Neuronal stem cell (in vitro differentiated cells): Measurements from ENCODE around the gene OR4D1.

ENCODE experiments used
- DNase-seq: peaks from one replicate; pipeline ENCODE4 v3.0.0-alpha.2; 2013; ENCODE audit warnings: low spot score
- H2AFZ ChIP-seq: one replicate; pipeline ENCODE4 v1.6.1; 2013; ENCODE audit warnings: mild to moderate bottlenecking, low read length, inconsistent platforms
- H2AK5ac ChIP-seq: 2 replicates; pipeline ENCODE4 v1.6.1; 2013; ENCODE audit warnings: low read depth, mild to moderate bottlenecking, inconsistent platforms, low read length, moderate library complexity, mixed read lengths
- H2BK120ac ChIP-seq: 2 replicates; pipeline ENCODE4 v1.6.1; 2013; ENCODE audit warnings: low read depth, mild to moderate bottlenecking, inconsistent platforms, low read length, moderate library complexity, mixed read lengths
- H2BK12ac ChIP-seq: one replicate; pipeline ENCODE4 v1.6.1; 2013; ENCODE audit warnings: low read length, inconsistent platforms
- H2BK15ac ChIP-seq: 2 replicates; pipeline ENCODE4 v1.6.1; 2013; ENCODE audit warnings: mild to moderate bottlenecking, low read length, inconsistent platforms, mixed read lengths
- H2BK5ac ChIP-seq: one replicate; pipeline ENCODE4 v1.6.1; 2013; ENCODE audit warnings: inconsistent platforms, mild to moderate bottlenecking, low read length, moderate library complexity
- H3K14ac ChIP-seq: one replicate; pipeline ENCODE4 v1.6.1; 2013; ENCODE audit warnings: low read length, inconsistent platforms
- H3K18ac ChIP-seq: 2 replicates; pipeline ENCODE4 v1.6.1; 2013; ENCODE audit warnings: low read length, inconsistent platforms
- H3K23ac ChIP-seq: 2 replicates; pipeline ENCODE4 v1.6.1; 2013; ENCODE audit warnings: low read depth, mild to moderate bottlenecking, mixed read lengths, low read length, inconsistent platforms; ENCODE audit not compliant: poor library complexity
- H3K27ac ChIP-seq: replicated peaks from 3 replicates; pipeline ENCODE4 v1.5.1; 2013; ENCODE audit warnings: low read length, inconsistent platforms
- H3K27me3 ChIP-seq, 3 experiments: 2 replicates each; pipeline ENCODE4 v1.6.1; 2013; ENCODE audit warnings: low read length in 3 of 3, mild to moderate bottlenecking in 2 of 3, inconsistent platforms in 1 of 3, low read depth in 1 of 3, mixed read lengths in 1 of 3, moderate library complexity in 1 of 3; ENCODE audit not compliant: control insufficient read depth in 3 of 3, insufficient read depth in 3 of 3
- H3K36me3 ChIP-seq, 2 donors: replicated peaks in 1 of 2; 2 replicates each; pipeline ENCODE4 v1.6.1; 2013; ENCODE audit warnings: low read length in 2 of 2; ENCODE audit not compliant: control insufficient read depth in 2 of 2, insufficient read depth in 2 of 2
- H3K4ac ChIP-seq: 2 replicates; pipeline ENCODE4 v1.6.1; 2013; ENCODE audit warnings: inconsistent platforms, mild to moderate bottlenecking, low read length, moderate library complexity
- H3K4me1 ChIP-seq, 2 donors: 1 replicate in 1 of 2; 2 replicates in 1 of 2; pipeline ENCODE4 v1.6.1; 2013; ENCODE audit warnings: low read length in 2 of 2, low read depth in 1 of 2; ENCODE audit not compliant: control insufficient read depth in 2 of 2, insufficient read depth in 1 of 2
- H3K4me2 ChIP-seq: one replicate; pipeline ENCODE4 v1.6.1; 2013; ENCODE audit warnings: mild to moderate bottlenecking, low read length, inconsistent platforms; ENCODE audit not compliant: insufficient read depth, poor library complexity, severe bottlenecking
- H3K4me3 ChIP-seq, 2 donors: 2 replicates each; pipeline ENCODE4 v1.5.1; 2013; ENCODE audit warnings: low read length in 2 of 2, mild to moderate bottlenecking in 2 of 2, inconsistent platforms in 1 of 2, moderate library complexity in 1 of 2
- H3K79me1 ChIP-seq: one replicate; pipeline ENCODE4 v1.6.1; 2013; ENCODE audit warnings: low read depth, mild to moderate bottlenecking, inconsistent platforms, low read length, moderate library complexity
- H3K9ac ChIP-seq: one replicate; pipeline ENCODE4 v1.6.1; 2013; ENCODE audit warnings: mild to moderate bottlenecking, low read depth, low read length, inconsistent platforms; ENCODE audit not compliant: poor library complexity
- H3K9me3 ChIP-seq, 2 donors: replicated peaks in 1 of 2; 2 replicates each; pipeline versions ENCODE3 to v1.6.1; 2013; ENCODE audit warnings: low read length in 2 of 2, mild to moderate bottlenecking in 2 of 2, inconsistent platforms in 1 of 2, low read depth in 1 of 2, mixed read lengths in 1 of 2, moderate library complexity in 1 of 2; ENCODE audit not compliant: control insufficient read depth in 2 of 2, insufficient read depth in 1 of 2
- H4K8ac ChIP-seq: one replicate; pipeline ENCODE4 v1.6.1; 2013; ENCODE audit warnings: low read depth, mild to moderate bottlenecking, inconsistent platforms, low read length, moderate library complexity
- H4K91ac ChIP-seq: one replicate; pipeline ENCODE4 v1.6.1; 2013; ENCODE audit warnings: low read length, low read depth, mild to moderate bottlenecking, inconsistent platforms; ENCODE audit not compliant: poor library complexity
- WGBS, 2 donors: extraction: QIAGEN DNeasy Blood & Tissue Kit; methylation state at CpG; one replicate each; pipeline ENCODE4 v1.1.7; 2013; ENCODE audit warnings: missing lambda C conversion rate in 2 of 2, mixed read lengths in 1 of 2; ENCODE audit not compliant: insufficient read length in 2 of 2, insufficient replicate concordance in 1 of 2; ENCODE audit errors: extremely low coverage in 2 of 2; 5-methylcytosine and 5-hydroxymethylcytosine counted together

Gene OR4D1

DNA sequence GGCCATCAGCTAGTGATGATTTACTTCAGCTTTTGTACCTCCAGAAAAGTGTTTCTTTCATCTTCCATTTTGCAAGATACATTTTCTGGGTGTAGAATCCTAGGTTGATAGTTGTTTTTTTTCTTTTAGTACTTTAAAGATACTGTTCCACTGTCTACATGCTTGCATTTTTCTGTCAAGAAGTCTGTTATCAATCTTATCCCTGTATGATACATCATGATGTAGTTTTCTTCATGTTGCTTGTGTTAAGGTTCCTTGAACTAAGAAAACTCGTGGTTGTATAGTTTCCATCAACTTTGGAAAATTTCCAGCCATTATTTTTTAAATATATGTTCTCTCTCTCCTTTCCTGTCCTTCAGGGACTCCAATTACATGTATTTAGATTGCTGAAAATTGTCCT is 40.9 kb upstream of the OR4D1 start:
- H2BK120ac ChIP-seq, result no peak overlapping the region
- no peak overlapping the region for H2AFZ ChIP-seq
- no peak overlapping the region for H2BK5ac ChIP-seq
- no peak overlapping the region for H3K4me3 ChIP-seq
- no peak overlapping the region for H4K91ac ChIP-seq
- WGBS, 2 donors, result no CpG with 5 or more reads among the region's 1 CpG
- H3K4me2 ChIP-seq, result no peak overlapping the region
- H3K9me3 ChIP-seq, result peaks cover 0 to 8% of the 10 kb centered on the region in 2 donors
- H3K18ac ChIP-seq, result no peak overlapping the region
- H3K27ac ChIP-seq, result no peak overlapping the region
- H3K23ac ChIP-seq, result no peak overlapping the region
- H3K9ac ChIP-seq, result no peak overlapping the region
- no peaks in the 10 kb centered on the region for H3K79me1 ChIP-seq
- no peak for DNase-seq
- H3K4ac ChIP-seq, result no peak overlapping the region
- H3K14ac ChIP-seq, result no peak overlapping the region
- H2BK15ac ChIP-seq, result no peak overlapping the region
- H4K8ac ChIP-seq, result no peak overlapping the region
- H3K4me1 ChIP-seq, result no peaks in the 10 kb centered on the region
- H3K36me3 ChIP-seq, result no peaks in the 10 kb centered on the region
- no peak overlapping the region for H2BK12ac ChIP-seq
- peaks cover 0 to 2% (median 0%) of the 10 kb centered on the region in 3 experiments for H3K27me3 ChIP-seq
- H2AK5ac ChIP-seq, result no peak overlapping the region

DNA sequence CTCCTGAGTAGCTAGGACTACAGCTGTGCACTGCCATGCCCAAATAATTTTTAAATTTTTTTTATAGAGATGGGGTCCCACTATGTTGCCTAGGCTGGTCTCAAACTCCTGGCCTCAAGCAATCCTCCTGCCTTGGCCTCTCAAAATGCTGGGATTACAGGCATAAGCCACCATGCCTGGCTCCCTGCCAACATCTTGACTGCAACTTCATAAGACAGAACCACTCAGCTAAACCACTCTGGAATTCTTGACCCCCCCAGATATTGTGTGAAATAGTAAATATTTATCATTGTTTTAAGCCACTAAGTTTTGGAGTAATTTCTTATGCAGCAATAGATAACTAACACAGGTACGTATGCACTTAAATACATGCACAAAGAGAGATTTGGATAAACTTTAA is 39.0 kb upstream of the OR4D1 start:
- H2BK12ac ChIP-seq, result no peak overlapping the region
- H3K4ac ChIP-seq, result no peak overlapping the region
- peaks cover 0 to 13% (median 0%) of the 10 kb centered on the region in 3 experiments for H3K27me3 ChIP-seq
- no peak overlapping the region for H4K91ac ChIP-seq
- peaks cover 0 to 8% of the 10 kb centered on the region in 2 donors for H3K9me3 ChIP-seq
- no peak for DNase-seq
- WGBS, 2 donors, result no CpG with 5 or more reads among the region's 1 CpG
- H3K36me3 ChIP-seq, result no peaks in the 10 kb centered on the region
- H4K8ac ChIP-seq, result no peak overlapping the region
- H2AFZ ChIP-seq, result no peak overlapping the region
- no peak overlapping the region for H3K4me2 ChIP-seq
- no peak overlapping the region for H2BK120ac ChIP-seq
- H2BK15ac ChIP-seq, result no peak overlapping the region
- no peak overlapping the region for H3K23ac ChIP-seq
- no peak overlapping the region for H2AK5ac ChIP-seq
- no peak overlapping the region for H2BK5ac ChIP-seq
- H3K4me1 ChIP-seq, result no peaks in the 10 kb centered on the region
- H3K9ac ChIP-seq, result no peak overlapping the region
- no peak overlapping the region for H3K27ac ChIP-seq
- H3K79me1 ChIP-seq, result no peaks in the 10 kb centered on the region
- no peak overlapping the region for H3K4me3 ChIP-seq
- no peak overlapping the region for H3K14ac ChIP-seq
- no peak overlapping the region for H3K18ac ChIP-seq

DNA sequence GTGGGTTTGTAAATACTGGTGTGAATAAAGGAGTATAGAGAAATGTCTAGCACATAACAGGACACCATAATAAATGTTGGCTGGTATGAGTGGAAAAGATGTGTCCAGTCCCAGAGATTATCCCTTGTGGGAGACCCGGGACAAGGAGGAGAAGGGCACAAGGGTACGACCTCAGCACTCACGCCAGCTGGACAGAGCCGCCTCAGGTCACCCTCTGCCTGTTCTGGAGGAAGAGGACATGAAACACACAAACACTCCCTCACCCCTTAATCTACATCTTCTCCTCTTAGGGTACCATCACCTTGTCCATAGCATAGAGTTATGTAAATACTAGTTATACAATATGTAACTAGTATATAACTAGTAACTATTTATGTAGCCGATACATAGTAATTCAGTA is 38.2 kb upstream of the OR4D1 start:
- H3K27me3 ChIP-seq, result peaks cover 0 to 21% (median 0%) of the 10 kb centered on the region in 3 experiments
- no peaks in the 10 kb centered on the region for H3K79me1 ChIP-seq
- no peak overlapping the region for H3K4me2 ChIP-seq
- no peak for DNase-seq
- no peak overlapping the region for H2AFZ ChIP-seq
- no peak overlapping the region for H3K23ac ChIP-seq
- H3K27ac ChIP-seq, result no peak overlapping the region
- H3K9ac ChIP-seq, result no peak overlapping the region
- no peak overlapping the region for H3K14ac ChIP-seq
- H4K8ac ChIP-seq, result no peak overlapping the region
- peaks cover 0 to 8% of the 10 kb centered on the region in 2 donors for H3K9me3 ChIP-seq
- no peak overlapping the region for H2BK5ac ChIP-seq
- no peak overlapping the region for H3K18ac ChIP-seq
- H3K4me3 ChIP-seq, result no peak overlapping the region
- H3K4ac ChIP-seq, result no peak overlapping the region
- H2AK5ac ChIP-seq, result no peak overlapping the region
- H4K91ac ChIP-seq, result no peak overlapping the region
- H3K4me1 ChIP-seq, result no peaks in the 10 kb centered on the region
- no peak overlapping the region for H2BK120ac ChIP-seq
- no peak overlapping the region for H2BK15ac ChIP-seq
- WGBS, 2 donors, result no CpG with 5 or more reads among the region's 5 CpGs
- H2BK12ac ChIP-seq, result no peak overlapping the region
- H3K36me3 ChIP-seq, result no peaks in the 10 kb centered on the region

DNA sequence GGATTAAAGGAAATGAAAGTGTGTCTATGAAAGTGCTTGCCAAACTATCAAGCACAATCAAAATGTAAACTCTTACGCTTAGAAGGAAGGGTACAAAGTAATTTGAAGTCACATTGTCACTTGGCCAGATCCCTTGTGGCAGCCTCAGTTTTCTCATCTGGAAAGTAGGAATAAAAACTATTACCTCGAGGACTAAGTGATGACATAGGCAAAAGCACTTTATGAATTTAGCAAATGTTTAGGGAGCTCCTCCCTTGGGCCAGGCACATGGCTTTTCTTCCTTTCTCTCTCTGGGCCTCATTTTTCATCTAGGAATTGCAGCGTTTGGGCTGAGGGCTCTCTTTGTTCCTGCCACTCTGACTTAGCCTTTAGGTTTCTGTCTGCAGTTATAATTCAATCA is 36.5 kb upstream of the OR4D1 start:
- Histone ChIP-seq H3K79me1 (no peaks in the 10 kb centered on the region), H3K9ac (no peak overlapping the region), H3K23ac (no peak overlapping the region), H2AK5ac (no peak overlapping the region), H3K4me3 (no peak overlapping the region), H2BK120ac (no peak overlapping the region), H3K27ac (no peak overlapping the region), H3K4me2 (no peak overlapping the region), H2BK15ac (no peak overlapping the region), H3K4me1 (no peaks in the 10 kb centered on the region), H4K8ac (no peak overlapping the region), H3K9me3 (peaks cover 0 to 8% of the 10 kb centered on the region in 2 donors), H3K4ac (no peak overlapping the region), H3K36me3 (no peaks in the 10 kb centered on the region), H2BK5ac (no peak overlapping the region), H2BK12ac (no peak overlapping the region), H4K91ac (no peak overlapping the region), H3K18ac (no peak overlapping the region), H2AFZ (no peak overlapping the region), H3K14ac (no peak overlapping the region), H3K27me3 (peaks cover 0 to 28% (median 0%) of the 10 kb centered on the region in 3 experiments)
- no peak for DNase-seq
- WGBS, 2 donors, result no CpG with 5 or more reads among the region's 3 CpGs
